ENCODE data around the gene EPN1.
"Not testable (repeated sequence)": the region's sequence is repeated elsewhere in the genome, so short reads cannot be mapped to it uniquely, and the experiment has no call there.

The EPN1 gene

GRCh38 chr19:55730378-55730777 is 55.4 kb downstream of the EPN1 start:
- not testable (repeated sequence) for DNase-seq

- DNase-seq: no peak
Observed at GRCh38 chr19:55738302-55738701, 63.3 kb downstream of the EPN1 start, which contains the start of gene NLRP9. Gene NLRP9, minus strand, starts transcription at chr19:55738402. Its CDS starts 28 bp downstream, at chr19:55738374.

- no peak for DNase-seq
Observed at GRCh38 chr19:55750715-55751114, 75.7 kb downstream of the EPN1 start.

- DNase-seq: no peak
Observed at GRCh38 chr19:55753401-55753800, 78.4 kb downstream of the EPN1 start.

GRCh38 chr19:55756808-55757207 is 81.8 kb downstream of the EPN1 start:
- DNase-seq: not testable (repeated sequence)

- not testable (repeated sequence) for DNase-seq
Observed at GRCh38 chr19:55758797-55759196, 83.8 kb downstream of the EPN1 start, which contains the start of gene RFPL4A. Gene RFPL4A, plus strand, starts transcription at chr19:55759097. Its CDS starts 2,704 bp downstream, at chr19:55761801.
